ENCODE results near the gene TAAR1. TPM values are rescaled to one million over a fixed set of nuclear protein-coding genes. Genes with fewer than 3 reads are reported as not detected.

Gene TAAR1
- total and polyA plus RNA-seq, 2 experiments from 2014 or later: not detected

DNA sequence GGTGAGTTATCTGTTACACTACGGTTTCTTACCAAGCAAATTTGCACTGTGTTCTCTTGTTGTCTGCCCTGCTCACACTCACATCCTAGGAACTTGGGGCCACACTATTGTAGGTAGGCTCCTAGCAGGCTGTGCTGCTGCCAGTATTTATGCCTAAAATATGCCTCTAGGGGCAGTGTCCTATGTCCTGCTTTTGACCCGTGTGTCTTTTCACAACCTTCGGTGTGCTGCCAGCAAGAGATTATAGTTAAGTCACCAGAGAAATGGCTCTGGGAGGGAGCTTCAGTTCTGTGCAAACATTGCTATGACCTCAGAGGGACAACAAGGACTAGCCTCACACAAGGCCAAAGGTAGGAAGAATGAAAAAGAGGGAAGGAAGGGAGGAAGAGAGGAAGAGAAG lies 60.5 kb downstream of the TAAR1 start:
- H3K4me1 ChIP-seq (ENCODE audit: low read depth): no peaks in the 10 kb centered on the region
- H3K4me3 ChIP-seq: no peak overlapping the region
- TF ChIP-seq, protein P1, sequence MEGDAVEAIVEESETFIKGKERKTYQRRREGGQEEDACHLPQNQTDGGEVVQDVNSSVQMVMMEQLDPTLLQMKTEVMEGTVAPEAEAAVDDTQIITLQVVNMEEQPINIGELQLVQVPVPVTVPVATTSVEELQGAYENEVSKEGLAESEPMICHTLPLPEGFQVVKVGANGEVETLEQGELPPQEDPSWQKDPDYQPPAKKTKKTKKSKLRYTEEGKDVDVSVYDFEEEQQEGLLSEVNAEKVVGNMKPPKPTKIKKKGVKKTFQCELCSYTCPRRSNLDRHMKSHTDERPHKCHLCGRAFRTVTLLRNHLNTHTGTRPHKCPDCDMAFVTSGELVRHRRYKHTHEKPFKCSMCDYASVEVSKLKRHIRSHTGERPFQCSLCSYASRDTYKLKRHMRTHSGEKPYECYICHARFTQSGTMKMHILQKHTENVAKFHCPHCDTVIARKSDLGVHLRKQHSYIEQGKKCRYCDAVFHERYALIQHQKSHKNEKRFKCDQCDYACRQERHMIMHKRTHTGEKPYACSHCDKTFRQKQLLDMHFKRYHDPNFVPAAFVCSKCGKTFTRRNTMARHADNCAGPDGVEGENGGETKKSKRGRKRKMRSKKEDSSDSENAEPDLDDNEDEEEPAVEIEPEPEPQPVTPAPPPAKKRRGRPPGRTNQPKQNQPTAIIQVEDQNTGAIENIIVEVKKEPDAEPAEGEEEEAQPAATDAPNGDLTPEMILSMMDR (IDR thresholded peaks at IDR 0.05; ENCODE audit: low read depth, low read length): peak; percentile 30
- H3K27me3 ChIP-seq: no peaks in the 10 kb centered on the region
- H3K36me3 ChIP-seq: no peaks in the 10 kb centered on the region
- H3K9me3 ChIP-seq (ENCODE audit: low read depth): no peaks in the 10 kb centered on the region
- H3K27ac ChIP-seq: no peak overlapping the region
- peak; percentile 2 to 34 for DNase-seq (ENCODE audit: low read depth in 1 of 2, low spot score in 1 of 2)

DNA sequence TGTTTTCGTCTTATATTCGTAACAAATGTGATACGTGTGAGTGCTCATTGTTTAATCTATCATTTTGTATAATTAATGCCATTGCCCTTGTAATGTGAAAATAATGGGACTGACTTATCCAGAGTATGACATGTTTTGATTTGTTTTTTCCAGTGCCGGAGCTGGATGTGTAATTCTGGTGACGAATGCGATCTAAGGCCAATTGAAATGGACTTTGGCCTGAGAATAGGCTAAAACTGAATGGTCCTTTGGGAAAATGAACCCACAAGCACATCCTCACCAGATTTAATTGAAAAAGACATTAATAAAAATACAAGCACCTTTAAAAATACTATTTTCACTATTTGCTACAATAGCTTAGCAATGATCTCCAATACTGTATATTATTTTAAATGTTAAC lies 62.8 kb downstream of the TAAR1 start:
- H3K27ac ChIP-seq: no peak overlapping the region
- H3K4me3 ChIP-seq: no peak overlapping the region
- TF ChIP-seq, protein P1 (IDR thresholded peaks at IDR 0.05; ENCODE audit: low read depth, low read length): no peak
- no peaks in the 10 kb centered on the region for H3K27me3 ChIP-seq
- no peaks in the 10 kb centered on the region for H3K4me1 ChIP-seq (ENCODE audit: low read depth)
- H3K36me3 ChIP-seq: no peaks in the 10 kb centered on the region
- no peaks in the 10 kb centered on the region for H3K9me3 ChIP-seq (ENCODE audit: low read depth)
- no peak for DNase-seq (ENCODE audit: low read depth in 1 of 2, low spot score in 1 of 2)

Other genes starting within 250 kb of the TAAR1 start
- gene STX7, start 146.1 kb downstream of the TAAR1 start, total RNA-seq: 25.3 and 37.2 TPM in 2 replicates
- gene STX7, start 146.1 kb downstream of the TAAR1 start, polyA plus RNA-seq: 28.6 and 44.9 TPM in 2 replicates
- not detected in 2 replicates for gene TAAR9, start 120.9 kb downstream of the TAAR1 start, total RNA-seq
- gene TAAR9, start 120.9 kb downstream of the TAAR1 start, polyA plus RNA-seq: not detected in 2 replicates
- gene TAAR8, start 106.5 kb downstream of the TAAR1 start, total RNA-seq: not detected in 2 replicates
- not detected in 2 replicates for gene TAAR8, start 106.5 kb downstream of the TAAR1 start, polyA plus RNA-seq
- not detected in 2 replicates for gene TAAR6, start 88.9 kb downstream of the TAAR1 start, total RNA-seq
- not detected in 2 replicates for gene TAAR6, start 88.9 kb downstream of the TAAR1 start, polyA plus RNA-seq
- gene TAAR5, start 69.4 kb downstream of the TAAR1 start, total RNA-seq: not detected in 2 replicates
- not detected in 2 replicates for gene TAAR5, start 69.4 kb downstream of the TAAR1 start, polyA plus RNA-seq
- gene TAAR2, start 34.9 kb downstream of the TAAR1 start, total RNA-seq: not detected in 2 replicates
- not detected in 2 replicates for gene TAAR2, start 34.9 kb downstream of the TAAR1 start, polyA plus RNA-seq
- gene VNN1, start 54.9 kb upstream of the TAAR1 start, total RNA-seq: not detected in 2 replicates
- gene VNN1, start 54.9 kb upstream of the TAAR1 start, polyA plus RNA-seq: not detected in 2 replicates
- gene VNN2, start 98.7 kb upstream of the TAAR1 start, total RNA-seq: not detected in 2 replicates
- not detected in 2 replicates for gene VNN2, start 98.7 kb upstream of the TAAR1 start, polyA plus RNA-seq
- 9.3 and 12.6 TPM in 2 replicates for gene SLC18B1, start 139.5 kb upstream of the TAAR1 start, total RNA-seq
- gene SLC18B1, start 139.5 kb upstream of the TAAR1 start, polyA plus RNA-seq: 18.7 and 24.8 TPM in 2 replicates
- 579 and 830 TPM in 2 replicates for gene RPS12, start 155.4 kb upstream of the TAAR1 start, total RNA-seq
- 348 and 386 TPM in 2 replicates for gene RPS12, start 155.4 kb upstream of the TAAR1 start, polyA plus RNA-seq